Panc1 (cell line): ENCODE data around the gene SPEF1. TPM values are rescaled to one million over a fixed set of nuclear protein-coding genes. Genes with fewer than 3 reads are reported as not detected.

Source experiments
- ATAC-seq: fragments of 200-7000 bp; cut with Tn5 transposase; 2 replicates; pipeline ENCODE4 v1.9.1; 2020; ENCODE audit warnings: mild to moderate bottlenecking, moderate library complexity
- BruUV-seq: library from RNA; stranded (reverse); fragments of 400-500 nt; replicated peaks from 2 replicates; lab custom pipeline; 2021; lab: Mats Ljungman, UMichigan
- CTCF ChIA-PET: fragments of 300-600 bp; sonication (Branson Sonifier 250); formaldehyde crosslinking; loops from one replicate; lab custom pipeline; 2022; ENCODE audit warnings: antibody characterized with exemption; lab: Charles Lee
- POLR2A ChIA-PET: fragments of 300-600 bp; sonication (Branson Sonifier 250); formaldehyde crosslinking; loops from one replicate; lab custom pipeline; 2022; ENCODE audit warnings: antibody characterized with exemption; lab: Charles Lee
- DNase-seq: peaks from one replicate; pipeline ENCODE4 v3.0.0-alpha.2; 2010; ENCODE audit warnings: low read depth, low spot score
- H3K27ac ChIP-seq: 2 replicates; pipeline ENCODE4 v1.5.1; 2011; ENCODE audit warnings: mild to moderate bottlenecking, low read length, inconsistent platforms
- H3K27me3 ChIP-seq: fragments of 200-500 bp; sonication (Bioruptor generic); 2 replicates; pipeline ENCODE4 v1.6.0; 2014; ENCODE audit warnings: low read length, inconsistent platforms; ENCODE audit not compliant: control insufficient read depth, insufficient read depth
- H3K36me3 ChIP-seq: fragments of 200-500 bp; sonication (Bioruptor generic); 2 replicates; pipeline ENCODE4 v1.5.1; 2014; ENCODE audit warnings: inconsistent platforms, mild to moderate bottlenecking, low read length, moderate library complexity; ENCODE audit not compliant: control insufficient read depth, insufficient read depth
- H3K4me1 ChIP-seq: 2 replicates; pipeline ENCODE4 v1.5.1; 2011; ENCODE audit warnings: inconsistent platforms, mild to moderate bottlenecking, low read length, moderate library complexity; ENCODE audit not compliant: control insufficient read depth, insufficient read depth
- H3K4me3 ChIP-seq, 2 experiments: 2 replicates each; pipeline ENCODE4 v1.5.1; 2011 to 2012; ENCODE audit warnings: low read depth in 2 of 2, low read length in 2 of 2, mild to moderate bottlenecking in 2 of 2, inconsistent platforms in 1 of 2, moderate library complexity in 1 of 2
- H3K9me3 ChIP-seq: fragments of 200-500 bp; sonication (Bioruptor generic); 2 replicates; pipeline ENCODE4 v1.5.1; 2014; ENCODE audit warnings: low read depth, mild to moderate bottlenecking, inconsistent platforms, low read length, moderate library complexity; ENCODE audit not compliant: control insufficient read depth, insufficient read depth
- POLR2AphosphoS5 ChIP-seq: IDR thresholded peaks from 2 replicates; pipeline ENCODE4 v1.6.1; 2012; ENCODE audit warnings: mild to moderate bottlenecking, low read depth, low read length, moderate library complexity
- REST ChIP-seq, 2 experiments: IDR thresholded peaks; 2 replicates each; pipeline ENCODE4 v1.6.1; 2011 to 2012; ENCODE audit warnings: low read depth in 2 of 2, control low read depth in 1 of 2, low read length in 1 of 2, mild to moderate bottlenecking in 1 of 2, moderate library complexity in 1 of 2; ENCODE audit not compliant: insufficient read depth in 1 of 2
- SIN3A ChIP-seq: IDR thresholded peaks from 2 replicates; pipeline ENCODE4 v1.6.1; 2012; ENCODE audit warnings: low read depth, mild to moderate bottlenecking, low read length, moderate library complexity, borderline replicate concordance; ENCODE audit not compliant: insufficient read depth
- TCF7L2 ChIP-seq: IDR thresholded peaks from 2 replicates; pipeline ENCODE4 v1.6.1; 2011; ENCODE audit warnings: mild to moderate bottlenecking, low read depth, low read length, inconsistent platforms
- in situ Hi-C: cut with HindIII; loops from 2 replicates; pipeline ENCODE4 v1.10.0; 2016; ENCODE audit warnings: low sequenced_read_pairs, low pct_unique_long_range_greater_than_20kb
- intact Hi-C: fragments of 100-400 bp; cut with micrococcal nuclease; formaldehyde crosslinking; loops from one replicate; pipeline ENCODE4 v1.10.0; 2022; ENCODE audit not compliant: unreplicated experiment
- total RNA-seq: library from RNA; stranded (reverse); gene quantifications from one replicate; pipeline ENCODE4 v1.2.1, GENCODE V29; 2021; ENCODE audit not compliant: unreplicated experiment
- TF ChIP-seq, protein P1 (sequence below): fragments of 450-650 bp; IDR thresholded peaks from 2 replicates; pipeline ENCODE4 v1.5.1; 2017; ENCODE audit warnings: mild to moderate bottlenecking

The SPEF1 gene
- total RNA-seq, 1 experiment from 2014 or later, result 0.41 TPM

DNA sequence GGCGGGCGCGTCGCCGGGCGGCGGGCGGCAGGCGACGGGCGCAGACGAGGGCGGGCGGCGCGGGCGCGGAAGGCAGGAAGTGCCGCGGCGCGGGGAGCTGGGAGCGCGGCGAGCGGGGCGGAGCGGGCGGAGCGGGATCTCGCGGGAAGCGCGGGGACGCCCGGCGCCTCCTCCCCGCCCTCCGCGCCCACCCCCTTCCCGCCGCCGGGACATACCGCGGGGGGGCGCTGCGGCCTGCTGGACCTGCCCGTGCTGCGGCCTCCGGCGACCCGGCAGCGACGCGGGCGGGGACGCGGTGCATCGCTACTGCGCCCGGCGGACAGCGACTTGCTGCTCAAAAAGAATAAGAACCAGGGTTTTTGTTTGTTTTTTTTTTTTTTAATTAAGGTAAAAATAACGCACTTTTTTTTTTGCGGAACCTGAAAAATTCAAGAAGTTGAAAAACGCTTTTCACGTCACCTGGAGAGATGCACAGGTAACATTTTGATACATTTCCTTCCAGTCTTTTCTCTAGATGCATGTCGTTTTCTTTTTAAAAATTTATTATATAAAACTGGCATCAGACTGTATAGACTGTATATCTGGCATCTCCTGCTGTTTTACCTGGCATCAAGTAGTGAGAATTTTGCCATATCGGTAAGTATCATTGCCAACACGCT is 5.5 kb upstream of the SPEF1 start, which contains the start of gene CENPB:
Gene CENPB (minus strand): TSS at position 76 of the 659 bp plus-strand sequence. CDS start 257 bp downstream, outside the sequence.
- TF ChIP-seq SIN3A, result 0 out of 2 replicates have a peak, but pooled peaks have one; percentile 37
- no peak; the same call in 1 of the 2 replicates for TF ChIP-seq POLR2AphosphoS5
- TF ChIP-seq REST (IDR thresholded peaks at IDR 0.05; ENCODE audit: insufficient read depth in 1 of 2, low read depth in 2 of 2, low read length in 1 of 2), result peak; percentile 70 to 81
- TF ChIP-seq, protein P1, sequence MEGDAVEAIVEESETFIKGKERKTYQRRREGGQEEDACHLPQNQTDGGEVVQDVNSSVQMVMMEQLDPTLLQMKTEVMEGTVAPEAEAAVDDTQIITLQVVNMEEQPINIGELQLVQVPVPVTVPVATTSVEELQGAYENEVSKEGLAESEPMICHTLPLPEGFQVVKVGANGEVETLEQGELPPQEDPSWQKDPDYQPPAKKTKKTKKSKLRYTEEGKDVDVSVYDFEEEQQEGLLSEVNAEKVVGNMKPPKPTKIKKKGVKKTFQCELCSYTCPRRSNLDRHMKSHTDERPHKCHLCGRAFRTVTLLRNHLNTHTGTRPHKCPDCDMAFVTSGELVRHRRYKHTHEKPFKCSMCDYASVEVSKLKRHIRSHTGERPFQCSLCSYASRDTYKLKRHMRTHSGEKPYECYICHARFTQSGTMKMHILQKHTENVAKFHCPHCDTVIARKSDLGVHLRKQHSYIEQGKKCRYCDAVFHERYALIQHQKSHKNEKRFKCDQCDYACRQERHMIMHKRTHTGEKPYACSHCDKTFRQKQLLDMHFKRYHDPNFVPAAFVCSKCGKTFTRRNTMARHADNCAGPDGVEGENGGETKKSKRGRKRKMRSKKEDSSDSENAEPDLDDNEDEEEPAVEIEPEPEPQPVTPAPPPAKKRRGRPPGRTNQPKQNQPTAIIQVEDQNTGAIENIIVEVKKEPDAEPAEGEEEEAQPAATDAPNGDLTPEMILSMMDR, result peak; percentile 98
- TF ChIP-seq TCF7L2, result no peak
- POLR2A ChIA-PET, result interaction anchor here (0.5 kb wide), 1 partner anchor 32 kb away, joined by 12 read pairs; no protein-coding TSS in a partner anchor
- H3K4me1 ChIP-seq, result peaks cover 21% of the 10 kb centered on the region
- ATAC-seq (peak; percentile 89), DNase-seq (no peak)
- in situ Hi-C loops, result no loop called here
- H3K36me3 ChIP-seq, result no peaks in the 10 kb centered on the region
- peak within 1 kb of the TSS; percentile 87 for H3K27ac ChIP-seq
- intact Hi-C loops, result no loop called here
- H3K27me3 ChIP-seq, result no peaks in the 10 kb centered on the region
- no TSS peak for BruUV-seq
- H3K9me3 ChIP-seq, result no peaks in the 10 kb centered on the region
- peak within 1 kb of the TSS; percentile 65 to 75 for H3K4me3 ChIP-seq
- CTCF ChIA-PET, result interaction anchor here (0.6 to 3.4 kb wide), 4 partner anchors 9 to 59 kb away, joined by 4 to 22 read pairs (median 7); partner anchors contain the start of genes AP5S1 and CDC25B

DNA sequence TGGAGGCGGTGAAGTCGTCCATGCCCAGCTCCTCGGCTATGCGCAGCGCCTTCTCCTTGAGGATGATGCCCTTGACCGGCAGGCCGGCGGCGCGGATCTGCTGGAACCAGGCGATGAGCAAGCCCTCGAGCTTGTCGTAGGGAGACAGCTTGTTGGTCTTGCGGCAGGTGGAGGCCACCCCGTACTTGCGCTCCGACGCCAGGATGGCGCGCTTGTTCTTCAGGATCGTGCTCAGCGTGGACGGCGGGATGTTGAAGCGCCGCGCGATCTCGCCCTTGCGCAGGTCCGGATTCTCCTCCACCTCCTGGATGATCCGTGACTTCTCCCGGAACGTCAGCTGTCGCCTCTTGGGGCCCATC is 4.9 kb upstream of the SPEF1 start:
- TSS peak; percentile 65 for BruUV-seq

More for the DNA sequence above, 4.9 kb upstream of the SPEF1 start:
- POLR2A ChIA-PET, result no interaction called here
- in situ Hi-C loops (no loop called here), intact Hi-C loops (no loop called here)
- no peak for DNase-seq
- Histone ChIP-seq H3K9me3 (no peaks in the 10 kb centered on the region), H3K4me1 (peaks cover 21% of the 10 kb centered on the region), H3K27ac (peak overlapping the region; percentile 87), H3K36me3 (no peaks in the 10 kb centered on the region), H3K27me3 (no peaks in the 10 kb centered on the region), H3K4me3 (peak overlapping the region; percentile 65 to 75)
- no peak for TF ChIP-seq TCF7L2
- TF ChIP-seq POLR2AphosphoS5, result no peak
- no peak for TF ChIP-seq REST (IDR thresholded peaks at IDR 0.05; ENCODE audit: insufficient read depth in 1 of 2, low read depth in 2 of 2, low read length in 1 of 2)
- no peak for TF ChIP-seq SIN3A
- TF ChIP-seq, protein P1, result no peak
- peak; percentile 44 for ATAC-seq
- CTCF ChIA-PET, result interaction anchor here (3.4 kb wide), 1 partner anchor 32 kb away, joined by 22 read pairs; no protein-coding TSS in a partner anchor
